ENCODE measurements around the gene PLXNA4.

PLXNA4 gene

GRCh38 chr7:132410861-132411541 is 165.3 kb downstream of the PLXNA4 start:
- TF ChIP-seq GABPA (IDR thresholded peaks at IDR 0.05; ENCODE audit: low read depth) (no peak), POLR2AphosphoS5 (IDR thresholded peaks at IDR 0.05; ENCODE audit: low read depth) (no peak), SPI1 (IDR thresholded peaks at IDR 0.05; ENCODE audit: borderline replicate concordance, low read depth) (no peak)
- TF ChIP-seq, protein P1, sequence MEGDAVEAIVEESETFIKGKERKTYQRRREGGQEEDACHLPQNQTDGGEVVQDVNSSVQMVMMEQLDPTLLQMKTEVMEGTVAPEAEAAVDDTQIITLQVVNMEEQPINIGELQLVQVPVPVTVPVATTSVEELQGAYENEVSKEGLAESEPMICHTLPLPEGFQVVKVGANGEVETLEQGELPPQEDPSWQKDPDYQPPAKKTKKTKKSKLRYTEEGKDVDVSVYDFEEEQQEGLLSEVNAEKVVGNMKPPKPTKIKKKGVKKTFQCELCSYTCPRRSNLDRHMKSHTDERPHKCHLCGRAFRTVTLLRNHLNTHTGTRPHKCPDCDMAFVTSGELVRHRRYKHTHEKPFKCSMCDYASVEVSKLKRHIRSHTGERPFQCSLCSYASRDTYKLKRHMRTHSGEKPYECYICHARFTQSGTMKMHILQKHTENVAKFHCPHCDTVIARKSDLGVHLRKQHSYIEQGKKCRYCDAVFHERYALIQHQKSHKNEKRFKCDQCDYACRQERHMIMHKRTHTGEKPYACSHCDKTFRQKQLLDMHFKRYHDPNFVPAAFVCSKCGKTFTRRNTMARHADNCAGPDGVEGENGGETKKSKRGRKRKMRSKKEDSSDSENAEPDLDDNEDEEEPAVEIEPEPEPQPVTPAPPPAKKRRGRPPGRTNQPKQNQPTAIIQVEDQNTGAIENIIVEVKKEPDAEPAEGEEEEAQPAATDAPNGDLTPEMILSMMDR (IDR thresholded peaks at IDR 0.05; ENCODE audit: insufficient read depth, low read length), result no peak
- Histone ChIP-seq H3K4me3 (replicated peaks; ENCODE audit: insufficient read depth, low read length) (no peak overlapping the region), H3K27ac (replicated peaks) (no peak overlapping the region), H3K27me3 (ENCODE audit: insufficient read depth, poor library complexity, severe bottlenecking) (no peaks in the 10 kb centered on the region)
- DNase-seq (ENCODE audit: low read depth in 1 of 2, low spot score in 1 of 2), result no peak

GRCh38 chr7:132410385-132410784 is 165.9 kb downstream of the PLXNA4 start:
- DNase-seq (ENCODE audit: low read depth in 1 of 2, low spot score in 1 of 2), result no peak
- no peaks in the 10 kb centered on the region for H3K27me3 ChIP-seq (ENCODE audit: insufficient read depth, poor library complexity, severe bottlenecking)
- no peak for TF ChIP-seq GABPA (IDR thresholded peaks at IDR 0.05; ENCODE audit: low read depth)
- TF ChIP-seq SPI1 (IDR thresholded peaks at IDR 0.05; ENCODE audit: borderline replicate concordance, low read depth), result no peak
- TF ChIP-seq, protein P1 (IDR thresholded peaks at IDR 0.05; ENCODE audit: insufficient read depth, low read length), result no peak
- no peak for TF ChIP-seq REST (IDR thresholded peaks at IDR 0.05; ENCODE audit: insufficient replicate concordance, low read depth)
- TF ChIP-seq POLR2AphosphoS5 (IDR thresholded peaks at IDR 0.05; ENCODE audit: low read depth), result no peak
- no peak overlapping the region for H3K27ac ChIP-seq (replicated peaks)
- no peak overlapping the region for H3K4me3 ChIP-seq (replicated peaks; ENCODE audit: insufficient read depth, low read length)

DNA sequence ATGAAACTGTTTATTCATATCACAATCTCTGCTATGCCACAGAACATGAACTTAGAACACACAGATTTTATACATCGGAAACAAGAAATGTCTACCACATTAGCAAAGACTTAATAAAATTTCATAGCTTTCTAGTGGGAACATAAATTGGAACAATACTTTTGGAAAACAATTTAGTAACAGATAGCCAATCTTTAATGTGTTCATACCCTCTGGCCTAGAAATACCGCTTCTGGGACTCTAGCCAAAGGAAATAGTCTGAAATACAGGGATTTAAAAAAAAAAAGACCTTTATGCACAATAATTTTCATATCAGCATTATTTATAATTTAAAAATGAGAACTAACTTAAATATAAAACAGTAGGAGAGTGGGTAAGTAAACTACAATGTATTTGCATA is 168.5 kb downstream of the PLXNA4 start:
- no peak for DNase-seq (ENCODE audit: low read depth in 1 of 2, low spot score in 1 of 2)
- H3K27ac ChIP-seq (replicated peaks), result no peak overlapping the region
- H3K27me3 ChIP-seq (ENCODE audit: insufficient read depth, poor library complexity, severe bottlenecking), result no peaks in the 10 kb centered on the region
- H3K4me3 ChIP-seq (replicated peaks; ENCODE audit: insufficient read depth, low read length), result no peak overlapping the region
- TF ChIP-seq, protein P1 (IDR thresholded peaks at IDR 0.05; ENCODE audit: insufficient read depth, low read length), result no peak
- TF ChIP-seq POLR2AphosphoS5 (IDR thresholded peaks at IDR 0.05; ENCODE audit: low read depth) (no peak), REST (IDR thresholded peaks at IDR 0.05; ENCODE audit: insufficient replicate concordance, low read depth) (no peak), SPI1 (IDR thresholded peaks at IDR 0.05; ENCODE audit: borderline replicate concordance, low read depth) (no peak), GABPA (IDR thresholded peaks at IDR 0.05; ENCODE audit: low read depth) (no peak)

DNA sequence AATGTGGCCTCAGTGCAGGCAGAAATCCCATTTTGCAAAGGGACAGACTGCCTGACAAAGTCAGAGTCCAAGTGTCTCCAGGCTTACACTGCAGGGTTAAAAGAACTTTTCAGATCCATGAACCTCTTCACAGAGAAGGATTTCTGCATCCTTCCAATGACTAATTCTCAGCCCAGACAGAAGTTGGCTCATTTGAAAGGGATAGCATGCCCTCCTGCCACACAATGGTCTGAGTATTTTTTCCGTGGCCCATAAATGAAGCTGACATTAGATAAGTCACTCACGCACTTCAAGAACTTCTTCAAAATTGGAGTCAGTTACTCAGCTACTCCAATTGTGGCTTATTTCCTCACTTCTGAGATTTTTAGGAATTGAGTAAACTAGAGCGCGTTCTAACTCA is 170.2 kb downstream of the PLXNA4 start:
- no peak for DNase-seq (ENCODE audit: low read depth in 1 of 2, low spot score in 1 of 2)
- Histone ChIP-seq H3K4me3 (replicated peaks; ENCODE audit: insufficient read depth, low read length) (no peak overlapping the region), H3K27ac (replicated peaks) (no peak overlapping the region), H3K27me3 (ENCODE audit: insufficient read depth, poor library complexity, severe bottlenecking) (no peaks in the 10 kb centered on the region)
- TF ChIP-seq SPI1 (IDR thresholded peaks at IDR 0.05; ENCODE audit: borderline replicate concordance, low read depth) (no peak), REST (IDR thresholded peaks at IDR 0.05; ENCODE audit: insufficient replicate concordance, low read depth) (no peak), POLR2AphosphoS5 (IDR thresholded peaks at IDR 0.05; ENCODE audit: low read depth) (no peak), GABPA (IDR thresholded peaks at IDR 0.05; ENCODE audit: low read depth) (no peak)
- TF ChIP-seq, protein P1 (IDR thresholded peaks at IDR 0.05; ENCODE audit: insufficient read depth, low read length), result no peak
